Retinal pigment epithelial cell (primary cell): ENCODE measurements around the gene SCGB2A2.

Source experiments
- DNase-seq: peaks from one replicate; pipeline ENCODE4 v3.0.0-alpha.2; 2010; ENCODE audit warnings: low read depth
- H3K4me3 ChIP-seq: 2 replicates; pipeline ENCODE4 v1.5.1; 2011; ENCODE audit warnings: mild to moderate bottlenecking, low read length, control low read depth, moderate library complexity
- CTCF ChIP-seq: conservative IDR thresholded peaks from 2 replicates; pipeline ENCODE4 v1.5.1; 2011; ENCODE audit warnings: low read depth, low read length, control low read depth, inconsistent platforms

SCGB2A2 gene

GRCh38 chr11:62241095-62241494 lies 28.9 kb upstream of the SCGB2A2 start:
- no peak for TF ChIP-seq CTCF
- H3K4me3 ChIP-seq = no peak overlapping the region

GRCh38 chr11:62242021-62242420 lies 27.9 kb upstream of the SCGB2A2 start, which contains the start of gene SCGB1D2:
Gene SCGB1D2, plus strand, starts transcription at chr11:62242239. Its CDS starts 69 bp downstream, at chr11:62242308.
- no peak within 1 kb of the TSS for H3K4me3 ChIP-seq
- TF ChIP-seq CTCF = no peak
- DNase-seq = no peak

More at GRCh38 chr11:62241095-62241494, 28.9 kb upstream of the SCGB2A2 start:
- DNase-seq = no peak

- peak; percentile 46 for TF ChIP-seq CTCF
- H3K4me3 ChIP-seq = no peak overlapping the region
- DNase-seq = no peak
Measured at GRCh38 chr11:62245271-62245753, 24.6 kb upstream of the SCGB2A2 start.

- TF ChIP-seq CTCF = no peak
- no peak for DNase-seq
- H3K4me3 ChIP-seq = no peak overlapping the region
Measured at GRCh38 chr11:62251698-62252097, 18.3 kb upstream of the SCGB2A2 start.

- DNase-seq = no peak
- H3K4me3 ChIP-seq = no peak overlapping the region
- no peak for TF ChIP-seq CTCF
Measured at GRCh38 chr11:62253999-62254542, 15.9 kb upstream of the SCGB2A2 start.

- peak; percentile 5 for DNase-seq
- no peak for TF ChIP-seq CTCF
- H3K4me3 ChIP-seq = no peak overlapping the region
Measured at GRCh38 chr11:62256281-62256680, 13.7 kb upstream of the SCGB2A2 start.

- no peak for TF ChIP-seq CTCF
- no peak overlapping the region for H3K4me3 ChIP-seq
- DNase-seq = no peak
Measured at GRCh38 chr11:62260261-62260953, 9.6 kb upstream of the SCGB2A2 start.
